Renal cortex interstitium (tissue), 11 donors: ENCODE measurements around the gene TUT4. TPM values are rescaled to one million over a fixed set of nuclear protein-coding genes. Genes with fewer than 3 reads are reported as not detected.
A peak's percentile ranks its signal among the peaks of the same experiment; 100 is the strongest.

Source experiments
- DNase-seq, 11 donors: peaks; one replicate each; pipeline ENCODE4 v3.0.0-alpha.2; 2013; ENCODE audit warnings: low read depth in 9 of 11, low spot score in 4 of 11; ENCODE audit errors: extremely low read depth in 1 of 11
- polyA plus RNA-seq, 3 donors: library from polyadenylated mRNA; unstranded; fragments of 120-200 nt; gene quantifications; one replicate each; pipeline ENCODE4 v1.2.1, GENCODE V29; 2013; ENCODE audit not compliant: insufficient read length in 3 of 3

TUT4 gene
- polyA plus RNA-seq, 3 donors = 70.7 to 113 (median 86.3) TPM

GRCh38 chr1:52439976-52440375 is 112.9 kb downstream of the TUT4 start:
- DNase-seq = no peak

DNA sequence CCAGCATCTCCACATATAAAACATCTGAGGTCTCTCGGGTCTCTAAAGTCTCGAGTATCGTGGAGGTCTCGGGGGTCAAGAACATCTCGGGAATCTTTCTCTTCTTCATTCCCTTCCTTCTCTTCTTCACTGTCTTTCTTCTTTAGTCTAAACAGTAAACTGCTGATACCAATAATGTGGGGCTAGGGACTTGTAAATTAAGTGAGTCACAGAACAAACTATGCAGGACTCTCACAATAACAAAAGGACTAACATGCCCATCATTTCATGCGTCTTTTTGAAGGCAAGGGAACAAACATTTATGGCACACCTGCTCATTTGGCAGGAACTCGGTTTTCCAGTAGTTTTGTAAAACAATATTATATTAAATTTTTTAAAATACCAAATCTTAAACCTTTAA is 116.1 kb downstream of the TUT4 start:
- DNase-seq = no peak

DNA sequence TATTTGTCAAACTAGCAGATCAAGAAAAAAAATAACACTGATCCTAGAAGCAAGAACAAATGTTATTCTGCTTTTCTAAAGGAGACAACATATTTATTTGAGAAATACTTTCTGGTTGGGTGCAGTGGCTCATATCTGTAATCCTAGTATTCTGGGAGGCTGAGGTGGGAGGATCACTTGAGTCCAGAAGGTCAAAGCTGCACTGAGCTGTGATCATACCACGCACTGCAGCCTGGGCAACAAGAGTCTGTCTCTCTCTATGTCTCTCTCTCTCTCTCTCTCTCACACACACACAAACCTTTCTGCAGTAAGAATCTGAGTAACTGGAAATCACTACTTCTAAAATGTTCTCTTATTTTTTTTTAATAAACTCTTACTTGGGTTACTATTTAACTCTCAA is 117.2 kb downstream of the TUT4 start:
- DNase-seq = peak in 1 of 11 donors; percentile 7

- no peak for DNase-seq
Measured at GRCh38 chr1:52435211-52435610, 117.7 kb downstream of the TUT4 start.

GRCh38 chr1:52432807-52433206 is 120.1 kb downstream of the TUT4 start:
- DNase-seq = no peak

GRCh38 chr1:52427152-52427551 is 125.7 kb downstream of the TUT4 start:
- no peak for DNase-seq

DNA sequence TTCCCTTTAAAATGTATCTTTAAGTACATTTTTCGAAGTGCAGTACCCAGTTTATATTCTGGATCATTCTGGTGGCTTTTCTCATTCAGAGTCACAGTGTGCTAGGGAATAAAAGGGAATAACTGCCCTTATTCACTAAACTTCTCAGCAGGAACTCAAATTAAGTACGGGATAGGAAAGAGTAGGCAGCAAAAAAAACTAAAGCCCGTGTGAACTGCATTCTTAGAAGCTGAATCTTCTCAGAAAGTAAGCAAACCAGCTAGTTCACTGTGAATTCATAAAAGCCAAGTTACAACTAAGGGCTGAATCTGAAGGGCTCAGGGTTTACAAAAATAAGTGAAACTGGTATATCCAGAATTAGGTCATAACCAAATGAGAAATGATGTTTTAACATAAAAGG is 126.5 kb downstream of the TUT4 start:
- DNase-seq = no peak

GRCh38 chr1:52424813-52425212 is 128.1 kb downstream of the TUT4 start:
- no peak for DNase-seq

DNA sequence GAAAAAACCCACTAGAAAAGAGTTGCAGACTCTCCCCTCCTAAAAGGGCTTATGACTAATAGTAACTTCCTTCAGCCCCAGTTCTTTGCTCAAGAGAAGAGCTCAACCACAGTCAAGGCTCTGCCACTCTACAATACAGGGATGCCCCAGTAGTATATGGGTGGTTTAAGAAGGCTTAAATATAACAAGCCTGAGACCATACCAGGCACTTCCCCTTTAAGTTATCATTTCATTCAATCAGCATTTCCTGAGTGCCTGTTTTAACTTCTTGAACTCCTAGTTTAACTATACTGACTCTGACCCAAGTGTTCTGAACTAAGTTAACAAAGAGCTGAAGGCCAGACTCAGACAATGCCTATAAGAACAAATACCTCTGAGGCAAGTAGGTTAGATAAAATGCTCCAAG is 128.7 kb downstream of the TUT4 start:
- no peak for DNase-seq

GRCh38 chr1:52423771-52424170 is 129.1 kb downstream of the TUT4 start:
- DNase-seq = no peak

- no peak for DNase-seq
Measured at GRCh38 chr1:52423055-52423454, 129.8 kb downstream of the TUT4 start.

GRCh38 chr1:52420713-52421112 is 132.2 kb downstream of the TUT4 start:
- no peak for DNase-seq

DNA sequence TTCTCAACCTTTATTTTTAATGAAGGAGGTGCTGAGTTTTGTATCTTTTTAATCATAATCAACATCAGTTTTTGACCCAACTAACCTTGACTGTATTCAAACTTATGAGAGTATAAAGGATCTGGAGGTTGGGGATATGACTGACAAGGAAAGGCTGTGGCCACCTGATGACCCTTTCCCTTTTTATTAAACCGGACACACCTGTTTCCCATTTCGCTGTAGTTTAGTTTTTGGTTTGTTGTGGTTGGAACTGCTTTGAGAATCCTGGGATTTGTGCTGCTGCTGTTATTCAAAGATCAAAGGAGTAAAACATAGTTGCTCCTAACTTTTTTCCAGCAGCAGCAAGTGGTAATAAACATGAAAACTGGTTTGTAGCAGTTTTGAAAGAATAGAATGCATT is 136.1 kb downstream of the TUT4 start:
- DNase-seq = no peak

DNA sequence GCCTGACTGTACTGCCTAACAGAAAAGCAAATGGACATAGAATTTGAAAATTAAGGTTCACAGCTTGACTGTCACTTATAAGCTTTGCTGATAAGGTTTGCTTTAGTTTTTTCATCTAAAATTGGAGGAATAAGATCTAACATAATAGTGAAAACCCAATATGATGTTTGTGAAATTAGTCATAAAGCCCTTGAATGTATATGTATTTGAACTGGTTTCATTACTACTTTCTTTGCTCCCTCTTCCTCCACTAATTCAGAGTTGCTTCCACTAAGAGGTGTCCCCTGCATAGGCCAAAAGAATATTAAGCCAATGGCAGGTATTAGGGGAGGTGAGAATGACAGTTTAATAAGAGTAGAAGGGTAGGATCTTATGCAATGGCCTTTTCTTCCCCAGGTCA is 137.9 kb downstream of the TUT4 start:
- DNase-seq = no peak

DNA sequence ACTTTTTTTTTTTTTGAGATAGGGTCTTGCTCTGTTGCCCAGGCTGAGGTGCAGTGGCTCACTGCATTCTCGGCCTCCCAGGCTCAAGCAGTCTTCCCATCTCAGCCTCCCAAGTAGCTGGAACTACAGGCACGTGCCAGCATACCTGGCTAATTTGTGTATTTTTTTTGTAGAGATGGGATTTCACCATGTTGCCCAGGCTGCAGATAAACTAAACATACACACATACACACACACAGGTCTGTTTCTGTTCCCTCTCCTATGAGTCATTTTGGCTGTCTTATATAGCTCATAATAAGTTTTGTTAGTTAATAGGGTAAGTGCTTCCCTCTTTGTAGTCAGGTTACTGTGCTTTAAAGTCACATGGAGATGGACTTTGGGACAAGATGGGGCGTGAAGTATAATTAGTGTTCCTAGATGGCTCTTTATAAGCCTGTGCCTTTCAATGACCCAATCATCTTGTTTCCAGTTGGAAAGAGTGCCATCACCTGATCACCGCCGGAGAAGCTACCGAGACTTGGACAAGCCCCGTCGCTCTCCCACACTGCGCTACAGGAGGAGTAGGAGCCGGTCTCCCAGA is 139.4 kb downstream of the TUT4 start:
- DNase-seq = no peak

DNA sequence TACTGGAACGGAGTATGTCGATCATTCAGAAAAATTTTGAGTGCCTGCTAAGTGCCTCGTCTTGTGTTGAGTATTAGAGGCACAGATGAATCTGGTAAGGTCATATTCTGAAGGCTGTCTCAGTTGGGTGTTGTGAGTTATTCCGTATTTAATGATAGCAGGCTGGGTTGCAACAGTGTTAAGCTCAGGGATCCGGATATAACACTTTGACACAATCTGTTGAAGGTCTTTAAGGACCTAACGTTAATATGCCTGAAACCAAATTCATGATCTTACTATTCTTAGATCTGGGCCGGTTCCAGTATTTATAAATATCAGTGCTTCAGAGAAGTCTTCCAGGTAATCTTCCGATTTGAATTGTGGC is 147.9 kb downstream of the TUT4 start:
- no peak for DNase-seq

DNA sequence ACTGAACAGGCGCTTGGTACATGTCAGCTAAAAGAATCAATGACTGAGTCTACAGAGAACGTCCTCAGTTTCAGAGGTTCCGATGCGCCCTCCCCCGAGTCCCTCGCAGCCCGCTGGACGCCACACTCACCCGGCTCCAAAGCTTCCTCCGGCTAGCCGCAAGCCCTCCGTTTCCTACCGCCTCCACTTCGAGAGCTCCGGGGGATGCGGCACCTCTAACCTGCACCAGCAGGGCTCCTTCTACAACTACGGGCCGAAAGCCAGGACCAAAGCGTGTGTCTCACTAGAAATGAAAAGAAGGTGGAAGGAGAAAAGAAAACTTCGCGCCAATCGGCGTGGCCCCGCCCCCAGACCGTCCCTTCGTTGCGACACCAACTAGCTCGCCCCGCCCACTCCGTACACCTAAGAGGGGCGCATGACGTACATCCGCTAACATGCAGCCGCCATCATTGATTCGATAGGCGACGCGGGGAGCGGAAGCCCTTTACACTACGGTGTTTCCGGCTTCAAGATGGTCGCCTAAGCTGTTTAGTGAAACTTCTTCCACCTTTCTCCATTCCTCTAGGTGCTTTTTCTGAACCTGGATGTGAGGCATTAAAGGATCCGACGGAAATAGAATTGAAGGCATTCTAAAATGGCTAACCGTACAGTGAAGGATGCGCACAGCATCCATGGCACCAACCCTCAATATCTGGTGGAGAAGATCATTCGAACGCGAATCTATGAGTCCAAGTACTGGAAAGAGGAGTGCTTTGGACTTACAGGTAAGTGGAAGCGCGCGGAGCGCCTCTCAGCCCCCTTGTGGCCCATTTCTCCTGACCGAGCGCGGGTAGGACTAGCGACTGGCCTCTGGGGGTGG is 148.5 kb downstream of the TUT4 start, which contains the start of the genes ORC1 and PRPF38A:
Gene ORC1 (minus strand): TSS at position 308 of the 859 bp plus-strand sequence. CDS start 2,200 bp downstream, outside the sequence.
Gene PRPF38A (plus strand): TSS at position 487 of the 859 bp plus-strand sequence. CDS start 148 bp downstream, at position 635.
- peak; percentile 90 to 98 (median 96) for DNase-seq

- peak in 5 of 11 donors; percentile 1 to 11 (median 7) for DNase-seq
Measured at GRCh38 chr1:52403566-52404115, 149.3 kb downstream of the TUT4 start.

- DNase-seq = peak in 3 of 11 donors; percentile 1 to 18 (median 7)
Measured at GRCh38 chr1:52402860-52403240, 150.0 kb downstream of the TUT4 start.

GRCh38 chr1:52400131-52400530 is 152.8 kb downstream of the TUT4 start:
- no peak for DNase-seq
